Ascending aorta (tissue), 2 donors: ENCODE measurements around the gene PDLIM5. TPM values are rescaled to one million over a fixed set of nuclear protein-coding genes. Genes with fewer than 3 reads are reported as not detected.
A peak's percentile ranks its signal among the peaks of the same experiment; 100 is the strongest.

Experiments used
- DNase-seq, 2 donors: peaks; one replicate each; pipeline ENCODE4 v3.0.0-alpha.2; 2019; ENCODE audit warnings: low spot score in 2 of 2
- H3K27ac ChIP-seq, 2 donors: fragments of 200-600 bp; sonication (generic); one replicate each; pipeline ENCODE4 v1.5.1; 2016 to 2017; ENCODE audit warnings: mild to moderate bottlenecking in 1 of 2
- H3K27me3 ChIP-seq: fragments of 200-600 bp; sonication (generic); one replicate; pipeline ENCODE4 v1.5.1; 2017
- H3K36me3 ChIP-seq, 2 donors: fragments of 200-600 bp; sonication (generic); one replicate each; pipeline ENCODE4 v1.5.1; 2016
- H3K4me1 ChIP-seq, 2 donors: fragments of 200-600 bp; sonication (generic); one replicate each; pipeline ENCODE4 v1.5.1; 2016 to 2017; ENCODE audit warnings: mild to moderate bottlenecking in 1 of 2
- H3K4me3 ChIP-seq, 2 donors: fragments of 200-600 bp; sonication (generic); one replicate each; pipeline ENCODE4 v1.5.1; 2016 to 2017; ENCODE audit warnings: mild to moderate bottlenecking in 1 of 2
- H3K9me3 ChIP-seq, 2 donors: fragments of 200-600 bp; sonication (generic); one replicate each; pipeline ENCODE4 v1.5.1; 2016
- intact Hi-C: fragments of 100-400 bp; cut with DNase I; formaldehyde crosslinking; loops from one replicate; pipeline ENCODE4 v1.15.1; 2023
- total RNA-seq: library from RNA; depleted of rRNA; stranded (reverse); fragments of >200 nt; gene quantifications from one replicate; pipeline ENCODE4 v1.1.0, GENCODE V29; 2016
- TF ChIP-seq, protein P1 (sequence below), 3 experiments: fragments of 200-600 bp in 2 of 3; fragments of 450-650 bp in 1 of 3; sonication (generic) in 2 of 3; IDR thresholded peaks; one replicate each; pipeline ENCODE4 v1.5.1; 2016 to 2019; ENCODE audit warnings: antibody characterized with exemption in 3 of 3, mild to moderate bottlenecking in 1 of 3, moderate library complexity in 1 of 3

PDLIM5 gene
- total RNA-seq, 1 donor from 2014 or later: 103 TPM

DNA sequence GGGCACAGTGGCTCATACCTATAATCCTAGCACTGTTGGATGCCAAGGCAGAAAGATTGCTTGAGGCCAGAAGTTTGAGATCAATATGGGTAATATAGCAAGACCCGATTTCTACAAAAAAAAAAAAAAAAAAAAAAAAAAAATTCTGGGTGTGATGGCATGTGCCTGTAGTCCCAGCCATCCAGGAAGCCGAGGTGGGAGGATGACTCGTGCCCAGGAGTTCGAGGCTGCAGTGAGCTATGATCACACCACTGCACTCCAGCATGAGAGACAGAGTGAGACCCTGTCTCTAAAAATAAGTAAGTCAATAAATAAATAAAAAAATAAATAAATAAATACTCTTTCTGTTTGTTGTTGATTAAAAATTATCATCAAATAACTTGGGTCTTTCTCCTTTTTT lies 243.6 kb downstream of the PDLIM5 start:
- intact Hi-C loops: no loop called here
- no peak overlapping the region for H3K27ac ChIP-seq
- H3K27me3 ChIP-seq: no peaks in the 10 kb centered on the region
- no peak overlapping the region for H3K4me3 ChIP-seq
- H3K36me3 ChIP-seq: no peaks in the 10 kb centered on the region
- no peaks in the 10 kb centered on the region for H3K9me3 ChIP-seq
- TF ChIP-seq, protein P1, sequence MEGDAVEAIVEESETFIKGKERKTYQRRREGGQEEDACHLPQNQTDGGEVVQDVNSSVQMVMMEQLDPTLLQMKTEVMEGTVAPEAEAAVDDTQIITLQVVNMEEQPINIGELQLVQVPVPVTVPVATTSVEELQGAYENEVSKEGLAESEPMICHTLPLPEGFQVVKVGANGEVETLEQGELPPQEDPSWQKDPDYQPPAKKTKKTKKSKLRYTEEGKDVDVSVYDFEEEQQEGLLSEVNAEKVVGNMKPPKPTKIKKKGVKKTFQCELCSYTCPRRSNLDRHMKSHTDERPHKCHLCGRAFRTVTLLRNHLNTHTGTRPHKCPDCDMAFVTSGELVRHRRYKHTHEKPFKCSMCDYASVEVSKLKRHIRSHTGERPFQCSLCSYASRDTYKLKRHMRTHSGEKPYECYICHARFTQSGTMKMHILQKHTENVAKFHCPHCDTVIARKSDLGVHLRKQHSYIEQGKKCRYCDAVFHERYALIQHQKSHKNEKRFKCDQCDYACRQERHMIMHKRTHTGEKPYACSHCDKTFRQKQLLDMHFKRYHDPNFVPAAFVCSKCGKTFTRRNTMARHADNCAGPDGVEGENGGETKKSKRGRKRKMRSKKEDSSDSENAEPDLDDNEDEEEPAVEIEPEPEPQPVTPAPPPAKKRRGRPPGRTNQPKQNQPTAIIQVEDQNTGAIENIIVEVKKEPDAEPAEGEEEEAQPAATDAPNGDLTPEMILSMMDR (IDR thresholded peaks at IDR 0.05): no peak
- H3K4me1 ChIP-seq: no peaks in the 10 kb centered on the region
- no peak for DNase-seq

DNA sequence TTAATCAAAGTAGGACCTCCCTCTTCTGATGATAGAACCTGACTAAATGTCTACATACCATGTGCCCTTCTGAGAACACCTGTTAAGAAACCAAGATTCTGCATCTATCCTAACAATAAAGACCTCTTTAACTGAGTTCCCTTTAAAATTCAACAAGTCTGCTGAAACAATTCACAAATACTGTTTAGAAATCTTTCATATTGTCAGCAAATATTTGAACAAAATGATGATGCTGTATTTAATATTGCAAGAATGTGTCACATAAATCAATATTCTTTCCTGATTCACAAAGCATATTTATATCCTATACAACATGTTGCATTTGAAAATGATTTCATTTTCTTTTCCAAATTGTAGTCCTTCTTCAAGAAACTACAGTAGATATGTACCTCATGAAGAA lies 246.4 kb downstream of the PDLIM5 start:
- H3K27me3 ChIP-seq: no peaks in the 10 kb centered on the region
- DNase-seq: no peak
- intact Hi-C loops: no loop called here
- H3K27ac ChIP-seq: no peak overlapping the region
- H3K4me1 ChIP-seq: no peaks in the 10 kb centered on the region
- no peaks in the 10 kb centered on the region for H3K36me3 ChIP-seq
- no peaks in the 10 kb centered on the region for H3K9me3 ChIP-seq
- TF ChIP-seq, protein P1 (IDR thresholded peaks at IDR 0.05): no peak
- H3K4me3 ChIP-seq: no peak overlapping the region

DNA sequence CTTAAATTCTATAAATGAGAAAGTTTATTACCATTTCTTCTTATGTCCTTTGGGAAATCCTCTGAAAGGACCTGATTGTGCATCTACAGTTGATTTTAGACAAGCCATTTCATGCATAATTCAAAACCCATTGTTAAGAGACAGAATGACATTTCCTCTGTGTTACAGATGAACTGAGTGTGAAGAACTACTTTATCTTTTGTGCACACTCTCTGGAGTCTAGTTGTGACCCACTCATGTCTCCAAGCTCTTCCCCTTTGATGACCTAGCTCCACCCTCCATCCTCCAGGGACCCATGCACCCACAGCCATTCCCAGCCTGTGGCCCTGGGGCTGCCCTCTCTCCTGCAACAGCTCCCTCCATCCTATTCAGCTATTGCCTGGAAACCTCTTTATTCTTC lies 248.6 kb downstream of the PDLIM5 start:
- intact Hi-C loops: no loop called here
- Histone ChIP-seq H3K4me3 (no peak overlapping the region), H3K27me3 (no peaks in the 10 kb centered on the region), H3K36me3 (no peaks in the 10 kb centered on the region), H3K27ac (no peak overlapping the region), H3K4me1 (no peaks in the 10 kb centered on the region), H3K9me3 (no peaks in the 10 kb centered on the region)
- TF ChIP-seq, protein P1 (IDR thresholded peaks at IDR 0.05): no peak
- DNase-seq: no peak

DNA sequence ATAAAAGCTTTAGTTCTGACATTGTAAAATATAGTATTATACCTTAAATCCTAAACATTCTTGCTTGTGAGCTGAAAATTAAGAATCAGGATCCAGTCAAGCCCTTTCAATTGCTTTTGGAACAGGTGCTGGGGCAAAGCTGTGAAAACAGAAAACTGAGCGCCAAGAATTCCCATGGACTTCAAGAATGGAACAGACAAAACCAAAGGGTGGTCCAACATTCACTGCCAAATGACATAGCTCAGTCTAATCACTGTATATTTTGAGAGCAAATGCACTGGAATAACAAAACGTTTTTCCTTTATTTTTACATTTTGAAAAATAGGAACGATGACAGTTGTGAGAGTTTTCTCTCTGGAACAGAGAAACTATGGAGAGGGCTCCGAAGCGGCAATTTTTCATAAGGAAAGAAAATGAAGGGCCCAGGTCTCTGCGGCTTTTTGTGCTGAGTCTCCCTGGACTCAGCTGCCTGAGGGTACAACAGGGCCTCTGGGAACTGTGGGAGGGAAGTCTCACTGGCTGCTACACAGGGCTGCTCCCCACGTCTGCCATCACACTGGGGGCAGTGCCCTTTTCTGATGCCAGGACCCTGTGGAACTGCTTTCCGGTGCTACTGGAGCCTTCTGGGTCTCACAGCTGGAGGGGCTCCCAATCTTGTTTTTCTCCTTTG lies 250.0 kb downstream of the PDLIM5 start:
- no peaks in the 10 kb centered on the region for H3K27me3 ChIP-seq
- no peaks in the 10 kb centered on the region for H3K36me3 ChIP-seq
- H3K4me3 ChIP-seq: peak overlapping the region in 1 of 2 donors; percentile 51
- no peaks in the 10 kb centered on the region for H3K4me1 ChIP-seq
- no peak for DNase-seq
- H3K9me3 ChIP-seq: no peaks in the 10 kb centered on the region
- peak overlapping the region in 1 of 2 donors; percentile 23 for H3K27ac ChIP-seq
- TF ChIP-seq, protein P1 (IDR thresholded peaks at IDR 0.05): no peak
- intact Hi-C loops: no loop called here

DNA sequence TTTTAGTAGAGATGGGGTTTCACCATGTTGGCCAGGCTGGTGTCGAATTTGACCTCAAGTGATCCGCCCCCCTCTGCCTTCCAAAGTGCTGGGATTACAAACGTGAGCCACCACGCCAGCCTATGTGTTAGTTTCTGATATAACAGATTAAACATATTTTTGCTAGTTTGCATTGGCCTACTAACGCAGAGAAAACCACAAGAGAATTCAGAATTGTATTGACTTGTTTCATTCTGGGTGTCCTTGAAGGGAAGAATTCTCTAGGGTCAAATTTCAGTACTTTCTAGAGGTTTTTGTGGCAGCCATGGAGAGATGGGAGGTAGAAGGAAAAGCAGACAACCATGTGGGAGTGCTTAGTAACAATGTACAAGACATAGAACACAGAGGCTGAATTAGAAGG lies 259.9 kb downstream of the PDLIM5 start:
- no peaks in the 10 kb centered on the region for H3K9me3 ChIP-seq
- no peak overlapping the region for H3K4me3 ChIP-seq
- TF ChIP-seq, protein P1 (IDR thresholded peaks at IDR 0.05): no peak
- no peak for DNase-seq
- intact Hi-C loops: no loop called here
- H3K27ac ChIP-seq: no peak overlapping the region
- H3K36me3 ChIP-seq: no peaks in the 10 kb centered on the region
- peaks cover 0 to 4% of the 10 kb centered on the region in 2 donors for H3K4me1 ChIP-seq
- H3K27me3 ChIP-seq: no peaks in the 10 kb centered on the region
